ENCODE data around the gene YJEFN3.
A peak's percentile ranks its signal among the peaks of the same experiment; 100 is the strongest.

YJEFN3 gene

GRCh38 chr19:19558055-19558454 lies 29.3 kb downstream of the YJEFN3 start:
- DNase-seq = no peak

DNA sequence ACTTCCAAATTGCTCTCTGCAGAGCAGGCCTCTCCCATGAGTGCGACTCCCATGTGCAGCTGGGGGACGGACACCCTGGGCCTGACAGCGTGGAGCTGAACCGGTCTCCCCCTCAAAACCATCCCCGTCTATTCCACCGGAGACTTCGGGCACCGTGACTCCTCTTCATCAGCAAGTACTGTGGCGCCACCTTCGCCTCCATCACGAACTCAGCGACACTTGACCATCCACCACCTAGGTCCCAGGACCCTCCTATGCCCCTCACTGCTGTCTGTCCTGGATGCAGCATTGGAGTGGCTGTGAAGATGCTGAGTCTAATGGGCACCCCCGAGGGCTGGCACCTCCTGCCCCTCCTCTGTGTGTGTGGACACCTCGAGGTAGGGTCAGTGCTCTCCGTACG lies 29.9 kb downstream of the YJEFN3 start:
- DNase-seq = no peak

DNA sequence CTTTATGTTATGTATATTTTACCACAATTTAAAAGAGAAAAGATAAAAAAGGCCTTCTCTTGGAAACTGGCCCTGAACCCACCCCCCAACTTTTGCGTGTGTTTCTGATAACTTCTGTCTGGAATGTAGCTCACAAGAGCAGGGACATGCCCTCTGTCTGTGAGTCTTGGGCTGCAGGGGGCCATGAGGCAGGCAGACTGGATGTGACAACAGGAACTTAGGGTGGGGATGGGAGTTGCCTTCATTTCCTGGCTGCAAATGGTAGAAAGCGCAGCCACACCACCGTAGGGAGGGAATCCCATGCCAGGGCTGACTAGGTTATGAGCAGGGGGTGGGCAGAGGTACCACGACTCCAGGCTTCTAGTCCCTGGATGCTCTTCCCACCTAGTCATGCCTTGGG lies 31.2 kb downstream of the YJEFN3 start:
- no peak for DNase-seq

- no peak for DNase-seq
Measured at GRCh38 chr19:19561946-19562664, 33.4 kb downstream of the YJEFN3 start.

GRCh38 chr19:19562665-19563347 lies 34.1 kb downstream of the YJEFN3 start:
- peak; percentile 29 for DNase-seq

GRCh38 chr19:19563348-19563848 lies 34.7 kb downstream of the YJEFN3 start:
- DNase-seq = no peak

- DNase-seq = no peak
Measured at GRCh38 chr19:19566306-19566705, 37.6 kb downstream of the YJEFN3 start.

- DNase-seq = no peak
Measured at GRCh38 chr19:19567391-19567790, 38.7 kb downstream of the YJEFN3 start.

- no peak for DNase-seq
Measured at GRCh38 chr19:19568802-19569756, 40.4 kb downstream of the YJEFN3 start.

DNA sequence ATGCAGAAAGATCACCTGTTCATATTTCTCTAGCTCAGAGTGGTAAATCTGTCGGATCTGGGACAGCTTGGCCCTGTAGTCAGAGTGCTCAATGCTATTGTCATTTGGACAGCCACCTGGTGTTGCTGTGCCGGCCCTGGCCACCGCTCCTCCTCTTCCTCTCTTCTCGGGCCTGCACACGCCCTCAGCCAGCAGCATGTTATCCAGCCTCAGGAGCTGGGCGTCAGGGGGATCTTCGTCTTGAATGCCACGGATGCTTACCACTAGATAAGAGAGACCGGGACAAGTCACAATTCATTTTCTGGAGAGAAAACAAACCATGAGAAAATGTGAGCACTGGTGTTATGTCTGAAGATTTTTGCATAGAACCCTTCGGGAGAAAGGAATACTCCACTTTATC lies 41.9 kb downstream of the YJEFN3 start:
- DNase-seq = no peak

- no peak for DNase-seq
Measured at GRCh38 chr19:19571071-19571786, 42.5 kb downstream of the YJEFN3 start.

DNA sequence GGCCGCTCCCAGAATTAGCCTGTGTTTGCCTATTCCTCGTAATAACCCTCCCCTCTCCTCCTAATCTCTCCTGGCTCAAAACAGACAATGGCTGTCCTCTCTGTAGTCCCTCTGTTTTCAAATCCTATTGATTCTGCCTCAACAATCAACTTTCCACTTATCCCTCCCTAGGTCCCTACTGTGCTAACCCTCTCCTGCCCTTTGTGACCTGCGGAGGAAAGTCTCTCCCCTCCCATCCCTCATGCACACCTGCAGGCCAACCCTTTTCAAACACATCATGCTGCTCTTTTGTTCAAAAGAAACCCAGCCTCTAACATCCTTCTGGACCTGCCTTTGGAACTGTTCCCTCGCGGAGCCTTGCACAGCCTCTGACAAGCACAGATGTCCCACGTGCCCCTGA lies 46.7 kb downstream of the YJEFN3 start:
- DNase-seq = no peak

DNA sequence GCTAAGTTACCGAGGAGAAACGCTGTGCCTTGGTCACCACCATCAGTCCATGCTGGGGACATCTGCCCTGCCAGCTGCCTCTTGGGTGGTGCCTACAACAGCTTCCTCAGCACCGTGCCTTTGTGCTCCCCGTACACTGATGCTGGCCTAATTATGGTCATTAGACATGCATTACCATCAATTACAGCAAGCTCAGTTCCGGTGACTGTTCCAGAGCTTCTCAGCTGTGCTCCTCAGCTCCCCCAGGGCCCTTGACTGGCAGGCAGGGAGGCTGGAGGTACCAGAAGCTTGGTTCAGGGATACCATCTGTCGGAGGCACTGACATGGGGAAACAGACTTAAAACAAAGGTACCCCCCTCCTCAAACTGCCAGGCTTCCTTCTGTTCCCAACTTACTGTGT lies 49.5 kb downstream of the YJEFN3 start:
- DNase-seq = no peak

- no peak for DNase-seq
Measured at GRCh38 chr19:19579533-19580361, 51.0 kb downstream of the YJEFN3 start.

DNA sequence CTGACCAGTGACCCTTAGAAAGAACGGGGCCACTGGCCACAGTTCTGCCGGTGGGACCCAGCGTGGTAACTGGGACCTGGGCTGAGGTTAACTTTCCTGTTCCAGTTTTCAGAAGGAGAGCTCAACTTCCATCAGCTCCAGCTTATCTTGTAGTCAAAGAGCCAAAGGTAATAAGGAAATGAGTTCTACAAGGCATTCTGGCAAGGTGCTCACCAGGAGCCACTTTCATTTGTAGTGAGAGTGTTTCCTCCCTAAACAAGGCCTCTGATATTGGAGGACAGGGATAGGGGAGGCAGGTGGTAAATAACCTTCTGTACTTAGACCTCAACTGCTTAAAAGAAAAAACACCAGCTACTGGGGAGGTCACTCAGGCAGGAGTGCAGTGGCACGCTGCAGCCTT lies 51.7 kb downstream of the YJEFN3 start:
- no peak for DNase-seq

- DNase-seq = no peak
Measured at GRCh38 chr19:19581391-19581790, 52.7 kb downstream of the YJEFN3 start.

- no peak for DNase-seq
Measured at GRCh38 chr19:19582471-19582870, 53.8 kb downstream of the YJEFN3 start.

- DNase-seq = no peak
Measured at GRCh38 chr19:19584356-19584755, 55.6 kb downstream of the YJEFN3 start.

Measured in stimulated activated CD4-positive, alpha-beta T cell treated with anti-CD3 and anti-CD28 coated beads, Interleukin-4, amount 100 ng/mL, for 1 hour (primary cell).